ENCODE data around the gene PEX5L.
"Not testable (repeated sequence)": the region's sequence is repeated elsewhere in the genome, so short reads cannot be mapped to it uniquely, and the experiment has no call there.

The PEX5L gene

GRCh38 chr3:180011927-180012326, 24.8 kb downstream of the PEX5L start:
- TF ChIP-seq CTCF (conservative IDR thresholded peaks at IDR 0.05), result no peak
- H3K27ac ChIP-seq, result no peak overlapping the region

DNA sequence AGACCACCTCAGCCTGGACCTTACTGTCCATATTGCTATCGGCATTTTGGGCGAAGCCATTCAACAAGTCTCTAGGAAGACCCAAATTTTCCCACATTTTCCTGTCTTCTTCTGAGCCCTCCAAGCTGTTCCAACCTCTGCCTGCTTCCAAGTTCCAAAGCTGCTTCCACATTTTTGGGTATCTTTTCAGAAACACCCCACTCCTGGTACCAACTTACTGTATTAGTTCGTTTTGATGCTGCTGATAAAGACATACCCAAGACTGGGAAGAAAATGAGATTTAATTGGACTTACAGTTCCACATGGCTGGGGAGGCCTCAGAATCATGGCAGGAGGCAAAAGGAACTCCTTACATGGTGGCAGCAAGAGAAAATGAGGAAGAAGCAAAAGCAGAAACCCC, 28.4 kb downstream of the PEX5L start:
- H3K27ac ChIP-seq, result not testable (repeated sequence)

GRCh38 chr3:180004542-180004941, 32.2 kb downstream of the PEX5L start:
- H3K27ac ChIP-seq, result no peak overlapping the region
- TF ChIP-seq CTCF (conservative IDR thresholded peaks at IDR 0.05), result no peak

DNA sequence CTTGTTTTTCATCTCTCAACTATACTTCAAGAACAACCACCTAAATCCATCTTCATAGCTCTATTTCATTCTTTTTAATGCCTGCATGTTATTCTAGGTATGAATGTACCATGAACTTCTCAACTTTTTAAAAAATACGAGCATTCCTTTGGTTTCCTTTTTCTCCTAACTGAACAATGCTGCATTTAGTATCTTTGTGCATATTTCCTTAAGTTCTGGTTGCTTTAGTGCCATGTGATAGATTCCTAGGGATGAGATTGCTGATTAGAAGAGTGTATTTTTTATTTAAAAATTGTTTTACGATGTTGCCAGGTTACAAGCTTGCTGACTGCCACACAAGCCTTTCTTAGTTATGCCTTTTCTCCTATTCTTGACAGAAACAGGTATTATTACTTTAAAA, 34.7 kb downstream of the PEX5L start:
- no peak overlapping the region for H3K27ac ChIP-seq
- no peak for TF ChIP-seq CTCF (conservative IDR thresholded peaks at IDR 0.05)

DNA sequence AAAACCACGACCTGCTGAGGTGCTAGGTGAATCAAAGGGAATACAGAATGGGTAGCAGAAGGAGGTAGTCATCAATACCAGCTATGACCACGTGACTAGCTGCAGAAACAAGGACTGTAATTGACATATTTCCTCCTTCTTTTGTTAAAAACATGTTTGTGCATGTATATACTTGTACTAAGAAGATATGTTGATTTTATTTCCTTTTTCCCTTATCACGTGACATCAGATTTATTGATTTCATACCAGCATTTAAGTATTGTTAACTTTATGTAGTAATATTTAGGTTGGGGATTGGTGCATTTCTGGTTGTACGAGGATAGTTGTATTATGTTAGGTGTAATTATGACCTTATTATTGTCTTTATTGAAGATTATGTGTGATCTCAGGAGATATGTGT, 36.2 kb downstream of the PEX5L start:
- TF ChIP-seq CTCF (conservative IDR thresholded peaks at IDR 0.05), result no peak
- no peak overlapping the region for H3K27ac ChIP-seq

- H3K27ac ChIP-seq, result no peak overlapping the region
- TF ChIP-seq CTCF (conservative IDR thresholded peaks at IDR 0.05), result no peak
Observed at GRCh38 chr3:179995406-179995805, 41.3 kb downstream of the PEX5L start.

- no peak for TF ChIP-seq CTCF (conservative IDR thresholded peaks at IDR 0.05)
- no peak overlapping the region for H3K27ac ChIP-seq
Observed at GRCh38 chr3:179991883-179992282, 44.9 kb downstream of the PEX5L start.

- H3K27ac ChIP-seq, result no peak overlapping the region
- TF ChIP-seq CTCF (conservative IDR thresholded peaks at IDR 0.05), result no peak
Observed at GRCh38 chr3:179991104-179991503, 45.6 kb downstream of the PEX5L start.
